GM15510 (cell line): ENCODE measurements around the gene DCBLD1.

Source experiments
- POLR2A ChIP-seq: IDR thresholded peaks from 3 replicates; pipeline ENCODE4 v1.6.1; 2011; ENCODE audit warnings: borderline replicate concordance; ENCODE audit not compliant: insufficient read length; ENCODE audit errors: extremely low read depth

DCBLD1 gene

GRCh38 chr6:117574198-117574597, 91.7 kb downstream of the DCBLD1 start:
- no peak for TF ChIP-seq POLR2A

- no peak for TF ChIP-seq POLR2A
Observed at GRCh38 chr6:117585647-117586046, 103.2 kb downstream of the DCBLD1 start.

GRCh38 chr6:117590447-117590846, 108.0 kb downstream of the DCBLD1 start:
- no peak for TF ChIP-seq POLR2A

- TF ChIP-seq POLR2A = no peak
Observed at GRCh38 chr6:117591405-117591804, 108.9 kb downstream of the DCBLD1 start.

- TF ChIP-seq POLR2A = no peak
Observed at GRCh38 chr6:117592983-117593759, 110.7 kb downstream of the DCBLD1 start.

GRCh38 chr6:117595099-117595923, 112.8 kb downstream of the DCBLD1 start:
- no peak for TF ChIP-seq POLR2A

GRCh38 chr6:117597755-117598154, 115.3 kb downstream of the DCBLD1 start:
- no peak for TF ChIP-seq POLR2A
